ENCODE results near the gene SLC30A7. TPM values are rescaled to one million over a fixed set of nuclear protein-coding genes. Genes with fewer than 3 reads are reported as not detected.

SLC30A7 gene
- total and polyA plus RNA-seq, 2 donors from 2014 or later = 4.4 to 40.2 TPM

GRCh38 chr1:100972185-100972584, 76.3 kb downstream of the SLC30A7 start:
- intact Hi-C loops (cut with DNase I) = no loop called here
- Histone ChIP-seq H3K9me3 (ENCODE audit: control insufficient read depth in 2 of 3, insufficient read depth in 1 of 3, low read length in 3 of 3) (no peaks in the 10 kb centered on the region), H3K36me3 (ENCODE audit: control insufficient read depth in 2 of 3, insufficient read depth in 3 of 3, low read length in 3 of 3) (peaks cover 0 to 3% (median 0%) of the 10 kb centered on the region in 3 donors), H3K9ac (ENCODE audit: low read length in 3 of 3) (no peak overlapping the region), H3K27ac (ENCODE audit: low read depth in 2 of 2, low read length in 2 of 2) (no peak overlapping the region), H3K4me1 (ENCODE audit: control insufficient read depth in 2 of 3, insufficient read depth in 2 of 3, low read depth in 1 of 3, low read length in 3 of 3) (no peaks in the 10 kb centered on the region), H3K4me3 (ENCODE audit: low read length in 3 of 3) (no peak overlapping the region), H3K27me3 (ENCODE audit: control insufficient read depth, insufficient read depth, low read length) (no peaks in the 10 kb centered on the region)
- no peak for TF ChIP-seq CTCF (IDR thresholded peaks at IDR 0.05; ENCODE audit: borderline replicate concordance, extremely low read depth, insufficient read depth)
- no peak for FAIRE-seq
- DNase-seq = no peak

DNA sequence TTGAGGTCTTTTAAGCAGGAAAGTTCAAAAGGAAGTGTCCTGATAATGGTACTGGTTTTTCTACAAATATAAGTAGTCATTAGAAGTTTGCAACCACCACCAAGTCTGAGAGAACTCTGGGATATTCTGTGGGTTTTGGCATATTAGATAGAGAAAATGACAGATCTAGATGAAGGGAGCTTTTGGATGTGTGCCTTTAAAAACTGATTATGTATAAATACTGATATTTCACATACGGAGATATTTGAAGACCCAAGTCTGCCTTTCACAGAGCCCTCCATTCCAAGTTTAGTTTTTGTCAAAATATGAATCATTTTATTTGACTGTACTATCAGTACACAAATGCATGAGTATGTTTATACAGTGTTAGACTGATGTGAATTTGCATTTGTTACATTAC, 81.0 kb downstream of the SLC30A7 start:
- H3K4me1 ChIP-seq (ENCODE audit: control insufficient read depth in 2 of 3, insufficient read depth in 2 of 3, low read depth in 1 of 3, low read length in 3 of 3) = no peaks in the 10 kb centered on the region
- peaks cover 0 to 2% (median 2%) of the 10 kb centered on the region in 3 donors for H3K36me3 ChIP-seq (ENCODE audit: control insufficient read depth in 2 of 3, insufficient read depth in 3 of 3, low read length in 3 of 3)
- no peaks in the 10 kb centered on the region for H3K9me3 ChIP-seq (ENCODE audit: control insufficient read depth in 2 of 3, insufficient read depth in 1 of 3, low read length in 3 of 3)
- no peak overlapping the region for H3K4me3 ChIP-seq (ENCODE audit: low read length in 3 of 3)
- no peak for TF ChIP-seq CTCF (IDR thresholded peaks at IDR 0.05; ENCODE audit: borderline replicate concordance, extremely low read depth, insufficient read depth)
- FAIRE-seq (no peak), DNase-seq (no peak)
- H3K27ac ChIP-seq (ENCODE audit: low read depth in 2 of 2, low read length in 2 of 2) = no peak overlapping the region
- intact Hi-C loops (cut with DNase I) = no loop called here
- no peaks in the 10 kb centered on the region for H3K27me3 ChIP-seq (ENCODE audit: control insufficient read depth, insufficient read depth, low read length)
- no peak overlapping the region for H3K9ac ChIP-seq (ENCODE audit: low read length in 3 of 3)

- no peak for FAIRE-seq
- Histone ChIP-seq H3K27me3 (ENCODE audit: control insufficient read depth, insufficient read depth, low read length) (no peaks in the 10 kb centered on the region), H3K27ac (ENCODE audit: low read depth in 2 of 2, low read length in 2 of 2) (no peak overlapping the region), H3K36me3 (ENCODE audit: control insufficient read depth in 2 of 3, insufficient read depth in 3 of 3, low read length in 3 of 3) (peaks cover 0 to 2% (median 2%) of the 10 kb centered on the region in 3 donors), H3K9me3 (ENCODE audit: control insufficient read depth in 2 of 3, insufficient read depth in 1 of 3, low read length in 3 of 3) (no peaks in the 10 kb centered on the region), H3K4me1 (ENCODE audit: control insufficient read depth in 2 of 3, insufficient read depth in 2 of 3, low read depth in 1 of 3, low read length in 3 of 3) (no peaks in the 10 kb centered on the region), H3K9ac (ENCODE audit: low read length in 3 of 3) (no peak overlapping the region), H3K4me3 (ENCODE audit: low read length in 3 of 3) (no peak overlapping the region)
- DNase-seq = no peak
- TF ChIP-seq CTCF (IDR thresholded peaks at IDR 0.05; ENCODE audit: borderline replicate concordance, extremely low read depth, insufficient read depth) = no peak
- intact Hi-C loops (cut with DNase I) = no loop called here
These were observed 83.7 kb downstream of the SLC30A7 start for GRCh38 chr1:100979631-100980030.

- no peak for TF ChIP-seq CTCF (IDR thresholded peaks at IDR 0.05; ENCODE audit: borderline replicate concordance, extremely low read depth, insufficient read depth)
- Histone ChIP-seq H3K9me3 (ENCODE audit: control insufficient read depth in 2 of 3, insufficient read depth in 1 of 3, low read length in 3 of 3) (no peaks in the 10 kb centered on the region), H3K4me1 (ENCODE audit: control insufficient read depth in 2 of 3, insufficient read depth in 2 of 3, low read depth in 1 of 3, low read length in 3 of 3) (no peaks in the 10 kb centered on the region), H3K27me3 (ENCODE audit: control insufficient read depth, insufficient read depth, low read length) (no peaks in the 10 kb centered on the region), H3K36me3 (ENCODE audit: control insufficient read depth in 2 of 3, insufficient read depth in 3 of 3, low read length in 3 of 3) (peaks cover 0 to 2% (median 2%) of the 10 kb centered on the region in 3 donors), H3K27ac (ENCODE audit: low read depth in 2 of 2, low read length in 2 of 2) (no peak overlapping the region), H3K9ac (ENCODE audit: low read length in 3 of 3) (no peak overlapping the region), H3K4me3 (ENCODE audit: low read length in 3 of 3) (no peak overlapping the region)
- DNase-seq (no peak), FAIRE-seq (no peak)
- intact Hi-C loops (cut with DNase I) = no loop called here
These were observed 86.9 kb downstream of the SLC30A7 start for GRCh38 chr1:100982793-100983192.

All from kidney (tissue), 14 donors.